IPS DF 19.7 (cell line): ENCODE data around the gene GRM4.

ENCODE experiments used
- DNase-seq: peaks from one replicate; pipeline ENCODE4 v3.0.0-alpha.2; 2013; ENCODE audit warnings: low read depth, low spot score

Gene GRM4

DNA sequence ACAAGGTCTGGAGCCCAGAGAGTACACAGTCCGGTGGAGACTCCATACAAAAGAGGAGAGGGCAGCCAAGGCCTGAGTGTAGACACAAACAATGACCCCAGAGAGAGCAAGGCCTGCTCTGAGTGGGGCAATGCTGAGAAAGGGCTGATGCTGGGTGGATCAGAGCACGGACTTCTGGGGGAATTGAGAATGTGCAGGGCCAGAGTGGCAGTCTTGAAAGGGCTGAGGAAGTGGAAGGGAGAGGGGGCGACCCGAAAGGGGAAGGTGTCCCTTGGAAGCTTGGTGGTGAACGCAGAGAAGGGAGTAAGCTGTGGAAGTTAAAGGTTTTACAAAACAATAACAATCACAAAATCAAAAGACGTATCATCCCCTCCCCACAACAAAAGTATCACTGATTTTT is 12.0 kb upstream of the GRM4 start:
- no peak for DNase-seq

DNA sequence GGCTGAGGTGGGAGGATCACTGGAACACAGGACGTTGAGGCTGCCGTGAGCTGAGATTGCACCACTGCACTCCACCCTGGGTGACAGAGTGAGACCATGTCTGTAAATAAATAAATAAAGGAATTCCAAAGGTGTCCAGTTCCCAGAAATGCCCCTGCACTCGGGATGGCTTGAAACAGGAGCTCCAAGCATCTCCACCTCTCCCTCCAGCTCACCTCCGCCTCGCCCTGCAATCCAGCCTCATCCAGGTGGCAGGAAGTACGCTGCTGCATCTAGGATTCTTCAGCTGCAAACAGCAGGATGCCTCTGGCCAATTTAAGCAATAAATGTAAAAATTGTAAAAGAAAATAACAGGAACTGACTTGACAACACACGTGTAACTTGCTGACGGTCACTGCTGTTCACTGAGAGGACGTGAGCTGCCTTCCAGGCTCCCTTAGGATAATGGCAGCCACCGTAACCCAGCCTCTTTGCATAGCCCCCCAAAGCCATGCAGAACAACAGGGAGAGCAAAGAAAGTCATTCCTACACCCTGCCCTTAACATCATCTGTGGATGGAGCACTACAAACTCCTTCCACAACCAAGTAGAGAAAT is 11.4 kb upstream of the GRM4 start:
- no peak for DNase-seq

DNA sequence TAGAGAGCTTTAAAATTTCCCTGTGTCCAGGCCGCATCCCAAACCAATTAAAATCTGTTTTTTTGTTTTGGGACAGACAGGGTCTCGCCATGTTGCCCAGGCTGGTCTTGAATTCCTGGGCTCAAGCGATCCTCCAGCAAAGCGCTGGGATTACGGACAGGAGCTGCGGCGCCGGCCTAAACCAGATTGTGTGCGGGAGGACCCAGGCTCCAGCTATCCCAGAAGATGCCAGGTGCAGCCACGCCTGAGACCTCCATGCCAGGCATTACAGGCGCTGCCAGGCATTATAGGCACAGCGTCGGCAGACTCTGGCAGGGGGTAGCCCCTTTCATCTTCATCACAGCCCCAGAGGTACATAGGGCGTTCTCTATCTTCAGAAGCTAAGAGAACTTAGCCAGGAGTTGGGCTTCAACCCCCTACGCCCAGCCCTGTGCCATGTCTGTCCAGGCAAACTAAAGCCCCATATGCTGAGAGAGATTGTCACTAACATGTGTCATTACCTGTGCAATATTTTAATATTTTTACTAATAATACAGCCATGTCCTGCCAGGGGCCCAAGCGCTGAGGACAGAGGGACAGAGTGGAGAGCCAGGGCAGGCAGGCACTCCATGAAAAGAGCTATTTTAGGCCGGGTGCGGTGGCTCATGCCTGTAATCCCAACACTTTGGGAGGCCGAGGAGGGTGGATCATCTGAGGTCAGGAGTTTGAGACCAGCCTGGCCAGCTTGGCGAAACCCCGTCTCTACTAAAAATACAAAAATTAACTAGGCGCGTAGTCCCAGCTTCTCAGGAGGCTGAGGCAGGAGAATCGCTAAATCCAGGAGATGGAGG is 9.8 kb upstream of the GRM4 start:
- DNase-seq = no peak

DNA sequence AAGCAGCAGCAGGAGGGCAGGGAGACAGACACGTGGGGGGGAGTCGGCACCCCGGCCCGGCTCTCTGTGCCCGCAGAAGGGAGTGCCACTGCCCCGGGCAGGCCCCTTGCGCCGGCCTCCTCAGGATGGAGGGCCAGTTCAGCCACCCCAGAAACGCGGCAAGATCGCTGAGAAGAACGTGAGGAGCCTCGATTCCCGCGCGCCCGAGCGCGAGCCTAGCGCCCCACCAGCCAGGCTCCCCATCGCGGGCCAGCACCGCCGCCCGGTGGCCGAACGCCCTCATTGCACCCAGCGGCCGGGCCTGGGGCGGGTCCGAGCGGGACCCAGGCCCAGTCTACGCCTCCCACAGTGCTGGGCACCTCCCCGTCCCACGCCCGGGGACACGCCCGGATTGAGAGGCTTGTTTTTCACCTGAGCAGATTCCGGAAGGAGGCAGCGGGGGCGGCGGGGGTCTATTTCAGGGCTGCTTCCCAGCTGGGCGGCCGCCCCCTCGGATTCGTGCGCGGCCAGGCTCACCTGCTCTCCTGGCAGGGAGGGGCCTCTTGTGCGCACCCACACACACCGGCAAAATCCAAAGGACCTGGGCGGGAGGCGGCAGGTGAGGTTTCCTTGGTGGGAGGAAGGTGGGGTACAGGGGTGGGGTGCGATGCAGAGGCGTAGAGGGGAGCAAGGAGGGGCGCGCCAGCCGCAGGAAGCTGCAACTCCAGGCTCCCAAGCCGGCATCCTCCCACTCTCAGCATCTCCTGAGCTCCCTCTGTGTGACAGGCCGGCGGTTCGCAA is 9.0 kb upstream of the GRM4 start:
- no peak for DNase-seq

DNA sequence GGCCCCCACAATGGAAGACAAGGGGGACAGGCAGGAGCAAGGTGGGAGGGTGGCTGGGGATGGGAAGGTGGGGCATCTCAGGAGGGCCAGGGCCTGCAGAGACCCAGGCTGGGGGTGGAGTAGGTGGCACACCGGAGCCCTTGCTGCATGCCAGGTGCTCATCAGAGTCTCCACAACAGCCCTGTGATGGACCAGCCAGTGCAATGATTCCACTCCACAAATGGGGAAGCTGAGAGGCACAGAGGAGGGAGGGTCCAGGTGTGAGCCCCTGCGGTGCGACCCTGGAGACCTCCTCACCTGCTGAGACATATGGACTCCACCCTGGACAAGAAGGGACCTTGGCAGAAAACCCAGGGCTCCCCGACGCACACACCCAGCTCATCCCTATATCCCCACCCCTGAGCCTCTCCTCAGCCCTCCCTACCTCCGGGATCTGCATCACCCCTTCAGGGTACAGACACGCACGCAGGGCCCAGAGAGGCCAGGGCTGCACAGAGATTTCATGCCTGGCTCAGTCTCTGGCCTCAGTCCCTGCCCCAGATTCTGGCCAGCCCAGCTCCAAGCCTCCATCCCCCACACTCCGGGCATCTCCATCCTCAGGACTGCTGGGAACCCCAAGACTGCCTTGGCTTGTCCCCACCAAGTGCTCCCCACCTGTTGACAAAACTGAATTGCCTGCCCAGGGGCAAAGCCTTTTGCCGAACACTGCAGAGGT is 7.1 kb upstream of the GRM4 start:
- DNase-seq = no peak

DNA sequence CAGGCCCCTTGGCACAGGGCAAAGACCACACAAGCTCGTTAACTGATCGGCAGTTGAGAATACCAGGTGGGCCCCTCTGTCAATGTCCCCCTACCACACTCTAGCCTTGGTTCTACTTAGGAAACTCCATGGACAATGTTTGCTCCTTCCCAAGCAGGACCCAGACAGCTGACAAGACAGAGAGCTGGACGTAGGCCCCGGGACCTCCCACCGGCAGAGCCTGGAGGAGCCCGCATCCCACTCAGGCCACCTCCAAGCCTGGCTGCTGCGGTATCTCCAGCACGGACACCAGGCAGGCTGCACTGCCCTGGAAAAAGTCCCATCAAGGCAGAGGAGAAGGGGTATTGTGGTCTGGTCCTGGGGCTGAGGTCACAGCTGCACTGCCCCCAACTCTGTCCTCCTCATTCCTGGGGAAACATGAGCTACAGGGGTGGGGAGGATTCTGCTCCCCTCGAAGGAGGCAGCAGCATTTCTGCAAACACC is 6.2 kb upstream of the GRM4 start:
- no peak for DNase-seq

DNA sequence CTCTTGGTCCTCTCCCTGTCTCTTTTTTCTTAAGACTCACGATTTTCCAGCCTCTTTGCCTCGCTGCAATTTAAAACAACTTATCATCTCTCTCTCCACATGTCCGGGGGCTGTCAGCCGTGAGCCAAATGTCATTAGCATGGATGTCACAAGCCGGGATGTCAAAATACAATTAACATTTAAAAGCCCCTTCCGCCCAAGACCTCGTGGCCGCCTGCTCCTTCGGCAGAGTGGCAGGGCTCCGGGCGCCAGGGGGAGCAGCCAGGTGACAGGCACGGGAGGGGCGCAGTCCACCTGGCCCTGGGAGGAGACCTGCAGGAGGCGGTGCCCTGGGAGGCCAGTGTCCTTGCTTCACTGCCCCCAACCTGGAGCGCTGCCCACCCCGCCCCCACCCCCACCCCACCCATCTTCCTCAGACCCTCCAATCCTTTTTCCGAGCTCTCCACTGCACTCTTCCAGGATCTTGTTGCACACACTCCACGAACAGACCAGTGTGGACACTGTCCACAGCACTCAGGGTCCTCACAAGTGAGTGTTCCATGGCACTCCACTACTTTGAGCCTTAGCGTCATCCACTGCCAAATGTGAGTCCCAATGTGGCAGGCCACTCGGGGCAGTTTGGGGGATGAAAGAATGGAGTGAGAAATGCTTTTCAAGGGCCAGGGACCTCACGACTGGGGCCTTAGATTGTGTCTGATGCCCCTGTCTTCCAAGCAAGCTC is 5.6 kb upstream of the GRM4 start:
- no peak for DNase-seq

DNA sequence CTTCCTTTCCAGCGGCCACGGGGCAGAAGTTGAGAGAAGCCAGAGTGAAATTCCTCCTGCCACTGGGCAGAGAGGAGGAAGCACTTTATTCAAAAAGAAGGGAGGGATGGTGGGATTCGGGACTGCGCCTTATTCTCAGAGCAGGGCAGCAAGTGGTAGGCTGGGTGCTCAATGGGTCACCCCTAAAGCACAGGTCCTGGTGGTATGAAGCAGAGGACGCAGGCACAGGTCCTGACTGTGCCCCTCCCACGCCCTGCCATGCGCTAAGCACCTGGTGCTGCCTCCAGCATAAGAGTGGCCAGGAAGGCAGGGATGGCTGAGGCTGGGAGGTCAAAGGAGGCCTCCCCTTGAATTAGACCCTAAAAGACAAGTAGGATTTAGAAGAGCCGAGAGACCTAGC is 4.9 kb upstream of the GRM4 start:
- DNase-seq = no peak

DNA sequence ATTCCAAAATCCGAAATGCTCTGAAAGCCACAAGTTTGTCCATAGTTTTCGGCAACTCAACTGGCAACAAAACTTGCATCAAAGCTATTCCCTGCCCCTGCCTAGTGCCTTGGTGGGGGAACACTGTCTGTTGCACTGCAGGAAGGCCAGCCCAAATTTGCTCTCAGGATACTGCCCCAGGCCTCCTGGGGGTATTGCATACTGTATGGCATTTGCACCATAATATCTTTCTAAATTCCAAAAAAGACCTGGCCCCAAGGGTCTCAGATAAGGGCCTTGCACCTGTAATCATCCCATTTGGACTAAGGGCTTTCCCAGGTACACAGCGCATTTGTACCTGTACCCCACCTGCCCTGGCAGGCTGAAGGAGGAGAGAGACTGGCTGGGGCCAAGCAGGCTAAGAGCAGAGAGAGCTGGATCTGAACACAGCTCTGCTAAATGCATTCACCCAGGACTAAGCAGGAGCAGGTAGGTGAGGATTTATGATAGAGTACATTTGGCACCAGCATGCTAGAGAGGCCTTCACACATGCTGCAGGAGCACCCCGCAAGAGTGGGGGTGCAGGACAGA is 4.0 kb upstream of the GRM4 start:
- no peak for DNase-seq

DNA sequence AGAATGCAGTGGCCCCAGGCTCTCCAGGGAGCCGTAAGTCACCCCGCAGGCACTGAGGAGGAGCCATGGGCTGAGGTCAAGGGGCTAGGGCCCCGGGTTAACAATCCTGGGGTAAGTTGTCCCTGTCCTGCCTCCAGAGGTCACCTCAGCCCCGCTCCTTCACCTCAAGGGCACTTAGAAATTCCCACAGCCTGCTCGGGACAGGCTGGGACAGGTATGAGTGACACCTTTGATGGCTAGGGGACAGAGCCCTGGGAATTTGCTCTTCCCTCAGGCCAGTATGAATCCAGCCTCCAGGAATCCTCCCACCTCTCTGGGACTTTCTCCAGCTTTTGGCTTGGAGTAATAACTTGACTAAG is 3.5 kb upstream of the GRM4 start:
- no peak for DNase-seq

DNA sequence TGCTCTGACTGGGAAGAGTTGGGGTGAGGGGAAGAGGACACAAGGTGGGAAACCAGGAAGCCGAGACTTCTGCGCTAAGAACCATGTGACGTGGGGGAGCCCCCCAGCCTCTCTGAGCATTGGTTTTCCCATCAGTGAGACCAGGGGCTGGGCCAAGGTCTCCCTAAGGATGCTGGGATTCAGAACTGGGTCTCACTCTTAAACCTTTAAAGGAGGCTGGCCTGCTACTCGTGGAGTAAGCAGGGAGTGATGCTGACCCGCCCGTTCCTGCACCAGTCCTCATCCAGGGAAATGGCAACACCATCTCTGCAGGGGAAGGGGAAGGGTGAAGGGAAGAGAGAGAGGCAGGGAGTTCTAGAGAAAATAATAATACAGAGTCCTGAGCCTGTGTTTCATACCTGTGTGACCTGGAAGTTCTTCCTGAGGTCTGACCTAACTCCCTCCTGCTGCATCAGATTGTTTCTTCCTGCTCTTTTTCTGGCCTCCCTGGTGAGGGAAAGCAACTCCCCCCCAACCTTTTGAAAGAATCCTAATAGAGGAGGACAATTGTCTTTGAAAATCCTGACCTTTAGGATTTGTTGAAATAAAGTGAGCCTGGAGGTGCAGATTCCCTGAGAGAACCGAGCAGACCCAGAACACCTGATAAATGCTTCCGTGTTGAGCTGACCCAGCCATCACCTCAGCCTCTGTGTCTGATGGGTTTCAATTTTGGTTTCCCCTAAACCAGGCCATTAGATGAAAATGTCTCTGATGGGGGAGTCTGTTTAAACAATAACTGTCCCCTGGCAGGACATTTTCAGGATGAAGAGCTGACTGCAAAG is 3.0 kb upstream of the GRM4 start:
- no peak for DNase-seq

DNA sequence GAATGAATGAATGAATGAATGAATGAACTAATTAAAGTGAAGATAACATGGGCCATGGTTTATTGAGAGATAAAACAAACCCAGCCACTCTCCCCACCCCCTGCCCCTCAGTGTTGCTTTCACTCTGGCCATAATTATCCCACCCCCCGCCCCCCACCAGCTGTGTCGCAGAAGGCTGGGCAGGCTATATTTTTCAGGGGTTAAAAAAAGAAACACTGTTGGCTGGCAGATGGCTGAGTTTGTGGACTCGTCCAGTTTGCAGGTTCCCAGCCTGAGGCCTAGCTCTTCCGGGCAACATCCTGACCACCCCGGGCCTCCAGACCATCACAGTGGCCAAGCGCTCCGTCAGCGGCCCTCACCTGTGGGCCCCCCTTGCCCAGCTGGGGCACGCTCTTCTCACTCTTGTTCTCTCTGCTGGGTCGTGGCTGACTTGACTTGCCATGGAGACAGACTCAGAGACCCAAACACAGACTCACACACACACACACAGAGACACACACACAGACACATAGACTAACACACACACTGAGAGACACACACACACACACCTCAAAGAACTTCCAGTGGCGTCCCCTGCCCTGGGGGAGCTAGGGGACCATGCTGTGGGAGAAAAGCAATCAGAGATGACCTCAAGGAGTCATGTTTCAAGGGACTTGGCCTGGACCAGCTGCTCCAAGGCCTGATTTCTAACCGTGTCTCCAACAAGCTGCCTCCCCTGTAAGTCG is 2.2 kb upstream of the GRM4 start:
- DNase-seq = no peak

DNA sequence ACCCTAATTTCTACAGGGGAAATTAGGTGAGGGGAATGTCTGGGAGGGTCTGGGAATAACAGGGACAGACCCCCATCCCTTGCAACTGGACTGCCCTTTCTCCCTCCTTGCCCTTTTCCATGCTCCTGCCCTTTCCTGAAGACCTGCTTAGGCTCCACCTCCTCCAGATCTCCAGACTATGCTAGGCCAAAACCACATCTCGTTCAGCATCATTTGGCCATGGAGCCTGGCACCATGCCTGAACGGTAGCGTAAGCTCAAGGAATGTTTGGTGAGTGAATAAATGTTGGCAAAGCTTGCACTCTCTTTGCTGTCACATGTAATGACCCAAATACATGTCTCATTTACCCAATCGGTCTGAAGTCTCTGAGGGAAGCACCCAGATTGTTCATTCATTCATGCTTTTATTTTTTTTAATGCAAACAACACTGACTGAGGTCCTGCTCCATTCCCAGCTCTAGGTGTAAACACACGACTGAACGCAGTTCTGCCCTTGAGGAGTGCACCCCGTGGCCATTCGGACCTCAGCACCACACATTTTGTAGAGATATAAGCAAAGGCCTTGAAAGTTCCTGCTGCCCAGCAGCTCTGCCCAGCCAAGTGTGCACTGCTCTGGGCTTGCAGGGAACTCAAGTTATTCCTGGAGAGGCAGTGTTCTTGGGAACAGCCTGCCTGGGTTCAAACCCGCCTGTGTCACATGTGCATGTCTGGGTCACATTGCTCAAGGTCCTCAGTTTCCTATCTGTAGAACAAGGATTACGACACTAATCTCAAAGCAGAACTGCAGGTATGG is 1.1 kb upstream of the GRM4 start:
- no peak for DNase-seq

DNA sequence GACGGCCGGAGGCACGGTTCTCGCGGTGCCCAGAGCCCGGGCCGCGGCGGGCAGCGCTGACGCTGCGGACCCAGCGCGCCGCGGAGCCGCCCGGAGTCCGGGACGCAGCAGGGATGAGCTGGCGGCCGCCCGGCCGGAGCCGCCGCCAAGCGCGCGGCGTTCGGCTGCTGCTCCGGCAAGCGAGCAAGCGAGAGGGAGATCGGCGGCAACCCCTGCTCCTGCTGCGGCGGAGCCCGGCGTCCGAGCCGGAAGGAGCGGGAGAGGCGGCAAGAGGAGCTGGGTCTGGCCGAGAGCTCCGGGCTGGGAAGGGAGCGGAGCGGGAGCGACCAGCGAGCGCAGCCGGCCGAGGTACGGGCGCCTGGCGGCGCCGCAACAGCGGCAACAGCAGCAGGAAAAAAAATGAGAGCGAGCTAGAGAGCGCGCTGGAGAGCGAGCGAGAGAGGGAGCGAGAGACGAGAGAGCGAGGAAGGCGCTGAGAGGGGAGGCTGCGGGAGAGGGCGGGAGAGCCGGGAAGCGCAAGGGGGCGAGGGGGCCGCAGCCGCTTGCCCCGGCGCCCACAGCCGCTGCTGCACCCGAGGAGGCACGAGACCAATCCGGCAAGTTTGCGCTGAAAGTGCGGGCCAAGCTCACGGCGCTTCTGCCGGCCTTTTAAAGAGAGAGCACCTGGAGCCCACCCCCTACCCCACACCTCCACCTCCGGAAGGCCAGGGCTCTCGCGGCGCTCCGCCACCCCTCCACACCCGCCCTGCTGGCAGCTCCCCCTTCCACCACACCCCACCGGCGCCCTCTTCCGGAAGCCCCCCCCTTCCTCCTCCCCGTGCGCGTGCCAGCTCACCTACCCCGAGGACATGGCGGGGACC is 496 bp downstream of the GRM4 start:
- DNase-seq = no peak

DNA sequence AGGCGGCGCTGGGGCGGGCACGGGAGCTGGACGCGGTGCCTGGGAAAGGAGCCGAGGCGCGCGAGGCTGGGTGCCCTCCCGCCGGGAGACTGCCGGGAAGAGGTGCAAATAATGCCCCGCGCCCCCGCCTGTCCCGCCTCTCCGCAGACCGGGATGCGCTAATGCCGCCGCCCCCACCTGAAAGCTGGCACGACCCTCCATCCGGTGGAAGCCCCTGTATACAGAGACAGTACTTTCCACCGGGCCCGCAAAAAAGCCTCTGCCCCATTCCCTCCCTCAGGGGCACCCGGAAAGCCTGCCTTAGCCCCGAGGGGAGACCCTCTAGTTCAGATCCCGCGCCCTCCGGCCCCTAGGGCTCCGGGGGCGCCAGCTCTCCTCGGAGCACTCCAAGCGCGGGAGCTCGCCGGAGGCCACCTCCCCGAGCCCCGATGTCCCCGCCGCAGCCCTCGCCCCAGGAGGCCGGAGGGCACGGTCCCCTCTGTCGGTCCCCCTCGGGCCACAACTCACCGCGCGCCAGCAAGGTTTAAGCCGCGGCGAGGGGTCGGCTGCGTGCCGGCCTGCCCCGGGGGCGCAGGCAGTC is 1.2 kb downstream of the GRM4 start:
- no peak for DNase-seq

DNA sequence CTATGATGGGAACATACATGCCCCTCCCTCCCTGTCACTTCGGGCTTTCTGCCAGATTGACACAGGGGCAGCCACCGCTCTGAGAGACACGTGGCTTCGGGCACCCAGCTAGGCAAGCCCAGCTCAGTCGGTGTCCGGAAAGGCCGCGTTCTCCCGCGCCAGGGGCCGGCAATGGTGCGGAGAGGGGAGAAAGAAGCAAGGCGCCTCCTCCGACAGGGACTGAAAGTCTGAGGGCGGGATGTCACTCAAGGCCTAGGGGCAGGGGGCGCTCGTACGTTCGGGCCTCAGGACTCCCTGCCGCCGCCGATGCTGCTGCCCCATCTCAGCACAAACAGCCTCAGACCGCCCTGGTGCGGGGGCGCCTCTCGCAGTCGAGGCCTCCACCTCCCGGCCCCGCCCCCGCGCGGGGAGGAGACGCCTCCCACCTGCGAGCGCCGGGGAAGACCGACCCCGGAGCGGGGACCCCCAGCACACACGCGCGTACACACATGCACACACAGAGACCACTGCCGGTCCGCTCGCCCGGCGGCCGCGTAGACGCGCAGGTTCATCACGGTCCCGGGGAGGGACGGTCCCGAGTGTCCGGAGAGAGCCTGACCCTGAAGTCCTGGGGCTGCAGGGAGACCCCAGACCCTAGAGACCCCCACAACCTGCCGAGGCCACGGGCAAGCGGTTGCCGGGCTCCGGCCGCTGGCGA is 1.9 kb downstream of the GRM4 start:
- no peak for DNase-seq
